ENCODE results near the gene ABCC6. TPM values are rescaled to one million over a fixed set of nuclear protein-coding genes. Genes with fewer than 3 reads are reported as not detected.
"Not testable (repeated sequence)": the region's sequence is repeated elsewhere in the genome, so short reads cannot be mapped to it uniquely, and the experiment has no call there.

ABCC6 gene
- polyA plus RNA-seq, 3 donors = 9.0 to 17.0 (median 9.2) TPM

- WGBS, 3 donors = 93 to 94% (median 94%) methylated on average over 13 to 15 of the region's 15 CpGs
- no peak overlapping the region for H3K27ac ChIP-seq (ENCODE audit: low read depth, low read length)
These were observed 53.7 kb downstream of the ABCC6 start for GRCh38 chr16:16169615-16170014.

- 83 to 93% (median 89%) methylated on average over 14 of the region's 14 CpGs for WGBS, 3 donors
- H3K27ac ChIP-seq (ENCODE audit: low read depth, low read length) = no peak overlapping the region
These were observed 54.9 kb downstream of the ABCC6 start for GRCh38 chr16:16168431-16168830.

- 78 to 84% (median 83%) methylated on average over 11 of the region's 11 CpGs for WGBS, 3 donors
- no peak overlapping the region for H3K27ac ChIP-seq (ENCODE audit: low read depth, low read length)
These were observed 55.4 kb downstream of the ABCC6 start for GRCh38 chr16:16167927-16168326.

GRCh38 chr16:16166949-16167348 is 56.3 kb downstream of the ABCC6 start:
- WGBS, 3 donors = 33 to 38% (median 37%) methylated on average over 2 of the region's 2 CpGs
- no peak overlapping the region for H3K27ac ChIP-seq (ENCODE audit: low read depth, low read length)

- 83 to 89% (median 84%) methylated on average over 7 of the region's 7 CpGs for WGBS, 3 donors
- H3K27ac ChIP-seq (ENCODE audit: low read depth, low read length) = no peak overlapping the region
These were observed 57.2 kb downstream of the ABCC6 start for GRCh38 chr16:16166085-16166484.

- no peak overlapping the region for H3K27ac ChIP-seq (ENCODE audit: low read depth, low read length)
- WGBS, 3 donors = 82 to 85% (median 85%) methylated on average over 3 of the region's 3 CpGs
These were observed 59.1 kb downstream of the ABCC6 start for GRCh38 chr16:16164243-16164642.

GRCh38 chr16:16163571-16163970 is 59.7 kb downstream of the ABCC6 start:
- no peak overlapping the region for H3K27ac ChIP-seq (ENCODE audit: low read depth, low read length)
- WGBS, 3 donors = 90 to 93% (median 91%) methylated on average over 5 of the region's 5 CpGs

- H3K27ac ChIP-seq (ENCODE audit: low read depth, low read length) = no peak overlapping the region
- WGBS, 3 donors = 89 to 92% (median 91%) methylated on average over 4 of the region's 4 CpGs
These were observed 60.2 kb downstream of the ABCC6 start for GRCh38 chr16:16163109-16163508.

- 76 to 84% (median 78%) methylated on average over 3 of the region's 3 CpGs for WGBS, 3 donors
- H3K27ac ChIP-seq (ENCODE audit: low read depth, low read length) = no peak overlapping the region
These were observed 60.7 kb downstream of the ABCC6 start for GRCh38 chr16:16162591-16162990.

GRCh38 chr16:16161840-16162239 is 61.5 kb downstream of the ABCC6 start:
- 73 to 87% (median 83%) methylated on average over 5 of the region's 5 CpGs for WGBS, 3 donors
- not testable (repeated sequence) for H3K27ac ChIP-seq (ENCODE audit: low read depth, low read length)

- WGBS, 3 donors = 73 to 82% (median 80%) methylated on average over 5 of the region's 5 CpGs
- H3K27ac ChIP-seq (ENCODE audit: low read depth, low read length) = no peak overlapping the region
These were observed 62.0 kb downstream of the ABCC6 start for GRCh38 chr16:16161319-16161718.

GRCh38 chr16:16159662-16160061 is 63.6 kb downstream of the ABCC6 start:
- WGBS, 3 donors = 91 to 97% (median 93%) methylated on average over 3 of the region's 3 CpGs
- no peak overlapping the region for H3K27ac ChIP-seq (ENCODE audit: low read depth, low read length)

- 85 to 88% (median 87%) methylated on average over 3 of the region's 3 CpGs for WGBS, 3 donors
- H3K27ac ChIP-seq (ENCODE audit: low read depth, low read length) = no peak overlapping the region
These were observed 64.4 kb downstream of the ABCC6 start for GRCh38 chr16:16158741-16159374.

- H3K27ac ChIP-seq (ENCODE audit: low read depth, low read length) = no peak overlapping the region
- WGBS, 3 donors = 88 to 97% (median 96%) methylated on average over 4 of the region's 4 CpGs
These were observed 65.1 kb downstream of the ABCC6 start for GRCh38 chr16:16158082-16158658.

GRCh38 chr16:16157166-16157565 is 66.1 kb downstream of the ABCC6 start:
- no peak overlapping the region for H3K27ac ChIP-seq (ENCODE audit: low read depth, low read length)
- 73 to 93% (median 80%) methylated on average over 1 of the region's 1 CpG for WGBS, 3 donors

GRCh38 chr16:16155234-16155633 is 68.1 kb downstream of the ABCC6 start:
- WGBS, 3 donors = 88 to 93% (median 88%) methylated on average over 3 of the region's 3 CpGs
- no peak overlapping the region for H3K27ac ChIP-seq (ENCODE audit: low read depth, low read length)

GRCh38 chr16:16154281-16154951 is 68.9 kb downstream of the ABCC6 start:
- 76 to 92% (median 86%) methylated on average over 14 to 18 of the region's 18 CpGs for WGBS, 3 donors
- H3K27ac ChIP-seq (ENCODE audit: low read depth, low read length) = no peak overlapping the region

- WGBS, 3 donors = 93 to 95% (median 93%) methylated on average over 12 of the region's 12 CpGs
- H3K27ac ChIP-seq (ENCODE audit: low read depth, low read length) = not testable (repeated sequence)
These were observed 70.3 kb downstream of the ABCC6 start for GRCh38 chr16:16153000-16153399.

GRCh38 chr16:16151315-16151714 is 72.0 kb downstream of the ABCC6 start:
- no peak overlapping the region for H3K27ac ChIP-seq (ENCODE audit: low read depth, low read length)
- WGBS, 3 donors = 92 to 95% (median 93%) methylated on average over 8 of the region's 8 CpGs

- no peak overlapping the region for H3K27ac ChIP-seq (ENCODE audit: low read depth, low read length)
- WGBS, 3 donors = 90 to 95% (median 92%) methylated on average over 4 of the region's 4 CpGs
These were observed 72.5 kb downstream of the ABCC6 start for GRCh38 chr16:16150878-16151152.
